HEK293 (cell line): ENCODE measurements around the gene UGT1A8.

Source experiments
- CTCF ChIA-PET: fragments of 350-600 bp; formaldehyde crosslinking; extraction: SDS; loops from one replicate; lab custom pipeline; 2021; ENCODE audit warnings: antibody characterized with exemption; lab: Yijun Ruan, JAX
- POLR2A ChIA-PET: fragments of 300-600 bp; formaldehyde crosslinking; extraction: SDS; loops from one replicate; lab custom pipeline; 2020; ENCODE audit warnings: antibody characterized with exemption, inconsistent platforms; lab: Yijun Ruan, JAX
- H3K27ac ChIP-seq: fragments of 200-500 bp; sonication (Bioruptor generic); 2 replicates; pipeline ENCODE4 v1.5.1; 2014; ENCODE audit warnings: low read depth, low read length, control low read depth, inconsistent platforms; ENCODE audit errors: extremely low read depth
- H3K36me3 ChIP-seq, 2 experiments: fragments of 200-500 bp in 1 of 2; sonication (Bioruptor generic) in 1 of 2; 1 replicate in 1 of 2; 2 replicates in 1 of 2; pipeline ENCODE4 v1.5.1; 2014 to 2017; ENCODE audit warnings: inconsistent platforms in 2 of 2, low read length in 2 of 2; ENCODE audit not compliant: control insufficient read depth in 2 of 2, insufficient read depth in 1 of 2
- H3K4me1 ChIP-seq: fragments of 200-500 bp; sonication (Bioruptor generic); 2 replicates; pipeline ENCODE4 v1.5.1; 2014; ENCODE audit warnings: mild to moderate bottlenecking, low read length, inconsistent platforms; ENCODE audit not compliant: control insufficient read depth, insufficient read depth
- H3K4me3 ChIP-seq: 2 replicates; pipeline ENCODE4 v1.5.1; 2011; ENCODE audit warnings: low read depth, mild to moderate bottlenecking, control low read depth, low read length, moderate library complexity
- H3K9me3 ChIP-seq: fragments of 200-500 bp; sonication (Bioruptor generic); 2 replicates; pipeline ENCODE4 v1.5.1; 2014; ENCODE audit warnings: low read depth, low read length, inconsistent platforms; ENCODE audit not compliant: control insufficient read depth, insufficient read depth
- BCL11A ChIP-seq: fragments of 450-650 bp; formaldehyde crosslinking; IDR thresholded peaks from 2 replicates; pipeline ENCODE4 v1.5.1; 2016; ENCODE audit warnings: low read depth, missing biosample characterization, missing genetic modification characterization
- GLIS2 ChIP-seq: fragments of 450-650 bp; formaldehyde crosslinking; IDR thresholded peaks from 2 replicates; pipeline ENCODE4 v1.5.1; 2016; ENCODE audit warnings: missing biosample characterization, missing genetic modification characterization
- SCRT2 ChIP-seq: fragments of 450-650 bp; formaldehyde crosslinking; IDR thresholded peaks from 2 replicates; pipeline ENCODE4 v1.5.1; 2016; ENCODE audit warnings: missing biosample characterization, missing genetic modification characterization
- ZBTB21 ChIP-seq: fragments of 450-650 bp; formaldehyde crosslinking; IDR thresholded peaks from 2 replicates; pipeline ENCODE4 v1.5.1; 2017; ENCODE audit warnings: missing biosample characterization, missing genetic modification characterization
- ZBTB7A ChIP-seq: fragments of 450-650 bp; formaldehyde crosslinking; IDR thresholded peaks from 2 replicates; pipeline ENCODE4 v1.5.1; 2016; ENCODE audit warnings: low read depth, missing biosample characterization, missing genetic modification characterization
- ZBTB8A ChIP-seq: fragments of 450-650 bp; formaldehyde crosslinking; IDR thresholded peaks from 2 replicates; pipeline ENCODE4 v1.5.1; 2016; ENCODE audit warnings: missing biosample characterization, missing genetic modification characterization
- ZFP3 ChIP-seq: fragments of 450-650 bp; formaldehyde crosslinking; IDR thresholded peaks from 2 replicates; pipeline ENCODE4 v1.5.1; 2016; ENCODE audit warnings: low read depth, missing biosample characterization, missing genetic modification characterization
- ZNF138 ChIP-seq: fragments of 450-650 bp; formaldehyde crosslinking; IDR thresholded peaks from 2 replicates; pipeline ENCODE4 v1.5.1; 2016; ENCODE audit warnings: missing biosample characterization, missing genetic modification characterization, borderline replicate concordance
- ZNF140 ChIP-seq: fragments of 450-650 bp; formaldehyde crosslinking; IDR thresholded peaks from 2 replicates; pipeline ENCODE4 v1.5.1; 2016; ENCODE audit warnings: missing biosample characterization, missing genetic modification characterization
- ZNF214 ChIP-seq: fragments of 450-650 bp; formaldehyde crosslinking; IDR thresholded peaks from 2 replicates; pipeline ENCODE4 v1.5.1; 2017; ENCODE audit warnings: missing biosample characterization, mild to moderate bottlenecking, missing genetic modification characterization, borderline replicate concordance
- ZNF274 ChIP-seq, 2 experiments: fragments of 200-500 bp in 1 of 2; fragments of 450-650 bp in 1 of 2; sonication (Bioruptor generic) in 1 of 2; formaldehyde crosslinking in 1 of 2; IDR thresholded peaks; 2 replicates each; pipeline versions ENCODE4 v1.5.1 to v1.6.1; 2014 to 2016; ENCODE audit warnings: borderline replicate concordance in 1 of 2, inconsistent platforms in 1 of 2, low read length in 1 of 2, missing biosample characterization in 1 of 2, missing genetic modification characterization in 1 of 2
- ZNF302 ChIP-seq: fragments of 450-650 bp; formaldehyde crosslinking; IDR thresholded peaks from 2 replicates; pipeline ENCODE4 v1.5.1; 2016; ENCODE audit warnings: missing biosample characterization, missing genetic modification characterization, low read depth
- ZNF324 ChIP-seq: fragments of 450-650 bp; formaldehyde crosslinking; IDR thresholded peaks from 2 replicates; pipeline ENCODE4 v1.5.1; 2016; ENCODE audit warnings: missing biosample characterization, missing genetic modification characterization
- ZNF530 ChIP-seq: fragments of 450-650 bp; formaldehyde crosslinking; IDR thresholded peaks from 2 replicates; pipeline ENCODE4 v1.5.1; 2016; ENCODE audit warnings: low read depth, missing biosample characterization, missing genetic modification characterization
- ZSCAN23 ChIP-seq: fragments of 450-650 bp; formaldehyde crosslinking; IDR thresholded peaks from 2 replicates; pipeline ENCODE4 v1.5.1; 2016; ENCODE audit warnings: missing biosample characterization, missing genetic modification characterization
- ZXDB ChIP-seq: fragments of 450-650 bp; formaldehyde crosslinking; IDR thresholded peaks from 2 replicates; pipeline ENCODE4 v1.5.1; 2016; ENCODE audit warnings: missing biosample characterization, missing genetic modification characterization
- TF ChIP-seq, protein P1 (sequence below): fragments of 450-650 bp; formaldehyde crosslinking; conservative IDR thresholded peaks from 2 replicates; pipeline ENCODE4 v1.5.1; 2016; ENCODE audit warnings: low read depth, missing biosample characterization, missing genetic modification characterization
- TF ChIP-seq, protein P2 (sequence below): fragments of 450-650 bp; formaldehyde crosslinking; IDR thresholded peaks from 2 replicates; pipeline ENCODE4 v1.5.1; 2016; ENCODE audit warnings: missing biosample characterization, missing genetic modification characterization
- TF ChIP-seq, protein P3 (sequence below): fragments of 450-650 bp; formaldehyde crosslinking; IDR thresholded peaks from 2 replicates; pipeline ENCODE4 v1.5.1; 2016; ENCODE audit warnings: missing biosample characterization, missing genetic modification characterization

The UGT1A8 gene

DNA sequence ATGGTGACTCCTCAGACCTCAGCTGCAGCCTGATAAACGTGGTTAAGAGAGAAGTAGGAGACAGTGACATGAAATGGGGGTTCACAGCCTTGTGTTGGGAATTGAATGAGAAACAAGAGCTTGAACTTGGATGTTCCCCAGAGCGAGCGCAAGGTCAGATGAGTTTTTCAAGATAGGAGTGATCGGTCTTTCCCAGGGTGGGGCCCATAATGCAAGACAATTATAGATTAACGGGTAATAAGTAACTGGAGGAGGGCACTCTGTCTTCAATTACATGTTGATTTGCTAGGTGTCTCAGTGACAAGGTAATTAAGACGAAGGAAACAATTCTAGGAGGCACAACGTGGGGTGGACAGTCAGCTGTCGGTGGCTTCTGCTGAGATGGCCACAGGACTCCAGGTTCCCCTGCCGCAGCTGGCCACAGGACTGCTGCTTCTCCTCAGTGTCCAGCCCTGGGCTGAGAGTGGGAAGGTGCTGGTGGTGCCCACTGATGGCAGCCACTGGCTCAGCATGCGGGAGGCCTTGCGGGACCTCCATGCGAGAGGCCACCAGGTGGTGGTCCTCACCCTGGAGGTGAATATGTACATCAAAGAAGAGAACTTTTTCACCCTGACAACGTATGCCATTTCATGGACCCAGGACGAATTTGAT lies 95.3 kb downstream of the UGT1A8 start, which contains the start of gene UGT1A5:
TSS of gene UGT1A5 (plus strand) at position 297 of the 651 bp plus-strand sequence. CDS start at position 382, 85 bp downstream.
- POLR2A ChIA-PET, result no interaction called here
- CTCF ChIA-PET, result interaction anchor here (1.1 to 2.8 kb wide), 6 partner anchors 37 to 269 kb away, joined by 3 to 11 read pairs (median 4); no protein-coding TSS in a partner anchor
- no peak within 1 kb of the TSS for H3K27ac ChIP-seq

DNA sequence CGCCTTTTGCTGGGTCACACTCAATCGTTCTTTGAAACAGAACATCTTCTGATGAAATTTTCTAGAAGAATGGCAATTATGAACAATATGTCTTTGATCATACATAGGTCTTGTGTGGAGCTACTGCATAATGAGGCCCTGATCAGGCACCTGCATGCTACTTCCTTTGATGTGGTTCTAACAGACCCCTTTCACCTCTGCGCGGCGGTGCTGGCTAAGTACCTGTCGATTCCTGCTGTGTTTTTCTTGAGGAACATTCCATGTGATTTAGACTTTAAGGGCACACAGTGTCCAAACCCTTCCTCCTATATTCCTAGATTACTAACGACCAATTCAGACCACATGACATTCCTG lies 95.8 kb downstream of the UGT1A8 start:
- no peak overlapping the region for H3K4me3 ChIP-seq
- TF ChIP-seq ZNF302, result no peak
- TF ChIP-seq, protein P1, sequence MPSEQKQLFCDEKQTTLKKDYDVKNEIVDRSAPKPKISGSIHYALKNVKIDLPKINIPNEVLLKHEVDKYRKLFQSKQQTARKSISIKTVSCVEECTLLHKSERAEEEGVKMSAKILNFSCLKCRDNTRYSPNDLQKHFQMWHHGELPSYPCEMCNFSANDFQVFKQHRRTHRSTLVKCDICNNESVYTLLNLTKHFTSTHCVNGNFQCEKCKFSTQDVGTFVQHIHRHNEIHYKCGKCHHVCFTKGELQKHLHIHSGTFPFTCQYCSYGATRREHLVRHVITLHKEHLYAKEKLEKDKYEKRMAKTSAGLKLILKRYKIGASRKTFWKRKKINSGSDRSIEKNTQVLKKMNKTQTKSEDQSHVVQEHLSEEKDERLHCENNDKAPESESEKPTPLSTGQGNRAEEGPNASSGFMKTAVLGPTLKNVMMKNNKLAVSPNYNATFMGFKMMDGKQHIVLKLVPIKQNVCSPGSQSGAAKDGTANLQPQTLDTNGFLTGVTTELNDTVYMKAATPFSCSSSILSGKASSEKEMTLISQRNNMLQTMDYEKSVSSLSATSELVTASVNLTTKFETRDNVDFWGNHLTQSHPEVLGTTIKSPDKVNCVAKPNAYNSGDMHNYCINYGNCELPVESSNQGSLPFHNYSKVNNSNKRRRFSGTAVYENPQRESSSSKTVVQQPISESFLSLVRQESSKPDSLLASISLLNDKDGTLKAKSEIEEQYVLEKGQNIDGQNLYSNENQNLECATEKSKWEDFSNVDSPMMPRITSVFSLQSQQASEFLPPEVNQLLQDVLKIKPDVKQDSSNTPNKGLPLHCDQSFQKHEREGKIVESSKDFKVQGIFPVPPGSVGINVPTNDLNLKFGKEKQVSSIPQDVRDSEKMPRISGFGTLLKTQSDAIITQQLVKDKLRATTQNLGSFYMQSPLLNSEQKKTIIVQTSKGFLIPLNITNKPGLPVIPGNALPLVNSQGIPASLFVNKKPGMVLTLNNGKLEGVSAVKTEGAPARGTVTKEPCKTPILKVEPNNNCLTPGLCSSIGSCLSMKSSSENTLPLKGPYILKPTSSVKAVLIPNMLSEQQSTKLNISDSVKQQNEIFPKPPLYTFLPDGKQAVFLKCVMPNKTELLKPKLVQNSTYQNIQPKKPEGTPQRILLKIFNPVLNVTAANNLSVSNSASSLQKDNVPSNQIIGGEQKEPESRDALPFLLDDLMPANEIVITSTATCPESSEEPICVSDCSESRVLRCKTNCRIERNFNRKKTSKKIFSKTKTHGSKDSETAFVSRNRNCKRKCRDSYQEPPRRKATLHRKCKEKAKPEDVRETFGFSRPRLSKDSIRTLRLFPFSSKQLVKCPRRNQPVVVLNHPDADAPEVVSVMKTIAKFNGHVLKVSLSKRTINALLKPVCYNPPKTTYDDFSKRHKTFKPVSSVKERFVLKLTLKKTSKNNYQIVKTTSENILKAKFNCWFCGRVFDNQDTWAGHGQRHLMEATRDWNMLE, result no peak
- no peak for TF ChIP-seq ZBTB8A
- no peak for TF ChIP-seq ZSCAN23 (tag by site-specific recombination)
- TF ChIP-seq ZNF140, result no peak
- no peak for TF ChIP-seq ZNF214
- TF ChIP-seq SCRT2 (tag by site-specific recombination), result no peak
- TF ChIP-seq ZBTB7A (tag by site-specific recombination), result no peak
- TF ChIP-seq ZNF324 (tag by site-specific recombination), result no peak
- no peak for TF ChIP-seq ZNF138
- TF ChIP-seq, all 188 proteins: peak for 0
- Histone ChIP-seq H3K27ac (no peak overlapping the region), H3K9me3 (no peaks in the 10 kb centered on the region), H3K4me1 (no peaks in the 10 kb centered on the region), H3K36me3 (no peaks in the 10 kb centered on the region)
- CTCF ChIA-PET, result interaction anchor here (1.7 to 2.8 kb wide), 2 partner anchors 264 to 270 kb away, joined by 4 to 11 read pairs; no protein-coding TSS in a partner anchor
- POLR2A ChIA-PET, result no interaction called here

More for the DNA sequence above, 95.3 kb downstream of the UGT1A8 start, which contains the start of gene UGT1A5:
- no peaks in the 10 kb centered on the region for H3K9me3 ChIP-seq
- no peaks in the 10 kb centered on the region for H3K4me1 ChIP-seq
- no peak within 1 kb of the TSS for H3K4me3 ChIP-seq
- H3K36me3 ChIP-seq, result no peaks in the 10 kb centered on the region
- TF ChIP-seq ZFP3 (no peak), ZBTB21 (no peak), BCL11A (tag by site-specific recombination) (no peak), ZXDB (no peak), ZSCAN23 (tag by site-specific recombination) (no peak), GLIS2 (tag by site-specific recombination) (no peak), ZNF274 (IDR thresholded peaks at IDR 0.05; ENCODE audit: low read length) (no peak), ZNF274 (tag by site-specific recombination; IDR thresholded peaks at IDR 0.05; ENCODE audit: borderline replicate concordance) (no peak), ZNF530 (tag by site-specific recombination) (no peak)
- TF ChIP-seq, protein P2, sequence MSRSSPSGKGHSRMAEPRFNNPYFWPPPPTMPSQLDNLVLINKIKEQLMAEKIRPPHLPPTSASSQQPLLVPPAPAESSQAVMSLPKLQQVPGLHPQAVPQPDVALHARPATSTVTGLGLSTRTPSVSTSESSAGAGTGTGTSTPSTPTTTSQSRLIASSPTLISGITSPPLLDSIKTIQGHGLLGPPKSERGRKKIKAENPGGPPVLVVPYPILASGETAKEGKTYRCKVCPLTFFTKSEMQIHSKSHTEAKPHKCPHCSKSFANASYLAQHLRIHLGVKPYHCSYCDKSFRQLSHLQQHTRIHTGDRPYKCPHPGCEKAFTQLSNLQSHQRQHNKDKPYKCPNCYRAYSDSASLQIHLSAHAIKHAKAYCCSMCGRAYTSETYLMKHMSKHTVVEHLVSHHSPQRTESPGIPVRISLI (tag by site-specific recombination), result no peak
- TF ChIP-seq, protein P3, sequence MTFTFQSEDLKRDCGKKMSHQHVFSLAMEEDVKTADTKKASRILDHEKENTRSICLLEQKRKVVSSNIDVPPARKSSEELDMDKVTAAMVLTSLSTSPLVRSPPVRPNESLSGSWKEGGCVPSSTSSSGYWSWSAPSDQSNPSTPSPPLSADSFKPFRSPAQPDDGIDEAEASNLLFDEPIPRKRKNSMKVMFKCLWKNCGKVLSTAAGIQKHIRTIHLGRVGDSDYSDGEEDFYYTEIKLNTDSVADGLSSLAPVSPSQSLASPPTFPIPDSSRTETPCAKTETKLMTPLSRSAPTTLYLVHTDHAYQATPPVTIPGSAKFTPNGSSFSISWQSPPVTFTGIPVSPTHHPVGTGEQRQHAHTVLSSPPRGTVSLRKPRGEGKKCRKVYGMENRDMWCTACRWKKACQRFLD (tag by site-specific recombination), result no peak
- TF ChIP-seq, all 188 proteins: peak for 0
